Mesenchymal stem cell (in vitro differentiated cells and primary cell): ENCODE results near the gene RBM5.
A peak's percentile ranks its signal among the peaks of the same experiment; 100 is the strongest.

ENCODE experiments used
- DNase-seq: peaks from one replicate; pipeline ENCODE4 v3.0.0-alpha.2; 2013
- H2AFZ ChIP-seq: one replicate; pipeline ENCODE4 v1.6.1; 2013; ENCODE audit warnings: low read depth, mild to moderate bottlenecking, control low read depth, inconsistent platforms, low read length, moderate library complexity
- H2AK5ac ChIP-seq: 2 replicates; pipeline ENCODE4 v1.6.1; 2013; ENCODE audit warnings: low read length, moderate library complexity, mild to moderate bottlenecking, inconsistent platforms; ENCODE audit not compliant: severe bottlenecking
- H2BK120ac ChIP-seq: one replicate; pipeline ENCODE4 v1.6.1; 2013; ENCODE audit warnings: low read depth, mild to moderate bottlenecking, inconsistent platforms, low read length, moderate library complexity
- H2BK12ac ChIP-seq, 2 experiments: one replicate each; pipeline ENCODE4 v1.6.1; 2013; ENCODE audit warnings: inconsistent platforms in 2 of 2, low read length in 2 of 2, mild to moderate bottlenecking in 2 of 2, moderate library complexity in 2 of 2, control low read depth in 1 of 2
- H2BK15ac ChIP-seq: one replicate; pipeline ENCODE4 v1.6.1; 2013; ENCODE audit warnings: mild to moderate bottlenecking, low read depth, inconsistent platforms; ENCODE audit not compliant: poor library complexity, severe bottlenecking
- H2BK5ac ChIP-seq: 2 replicates; pipeline ENCODE4 v1.6.1; 2013; ENCODE audit warnings: low read depth, mild to moderate bottlenecking, low read length, control low read depth, inconsistent platforms; ENCODE audit not compliant: poor library complexity, severe bottlenecking
- H3K14ac ChIP-seq, 2 experiments: one replicate each; pipeline ENCODE4 v1.6.1; 2013; ENCODE audit warnings: inconsistent platforms in 2 of 2, low read length in 2 of 2, control low read depth in 1 of 2, mild to moderate bottlenecking in 1 of 2, moderate library complexity in 1 of 2
- H3K18ac ChIP-seq, 2 experiments: one replicate each; pipeline ENCODE4 v1.6.1; 2013; ENCODE audit warnings: inconsistent platforms in 2 of 2, low read length in 2 of 2, control low read depth in 1 of 2, low read depth in 1 of 2, mild to moderate bottlenecking in 1 of 2
- H3K23ac ChIP-seq, 2 experiments: one replicate each; pipeline ENCODE4 v1.6.1; 2013; ENCODE audit warnings: inconsistent platforms in 2 of 2, low read length in 2 of 2, mild to moderate bottlenecking in 2 of 2, moderate library complexity in 2 of 2, control low read depth in 1 of 2
- H3K27ac ChIP-seq: 2 replicates; pipeline ENCODE4 v1.5.1; 2013; ENCODE audit warnings: mild to moderate bottlenecking, moderate library complexity, low read length, control low read depth, inconsistent platforms; ENCODE audit not compliant: poor library complexity, severe bottlenecking
- H3K27me3 ChIP-seq, 2 experiments: 2 replicates each; pipeline versions ENCODE4 v1.6.1 to v1.7.0; 2013; ENCODE audit warnings: low read length in 2 of 2, mild to moderate bottlenecking in 2 of 2, moderate library complexity in 2 of 2, control low read depth in 1 of 2, inconsistent platforms in 1 of 2; ENCODE audit not compliant: control insufficient read depth in 1 of 2, insufficient read depth in 1 of 2
- H3K36me3 ChIP-seq, 2 experiments: 2 replicates each; pipeline versions ENCODE4 v1.6.1 to v1.7.0; 2013; ENCODE audit warnings: low read length in 2 of 2, control low read depth in 1 of 2, inconsistent platforms in 1 of 2, low read depth in 1 of 2, mild to moderate bottlenecking in 1 of 2; ENCODE audit not compliant: insufficient read depth in 2 of 2, control insufficient read depth in 1 of 2
- H3K4ac ChIP-seq, 2 experiments: one replicate each; pipeline ENCODE4 v1.6.1; 2013; ENCODE audit warnings: inconsistent platforms in 2 of 2, low read length in 2 of 2, mild to moderate bottlenecking in 2 of 2, moderate library complexity in 2 of 2, control low read depth in 1 of 2, low read depth in 1 of 2
- H3K4me1 ChIP-seq: 2 replicates; pipeline ENCODE4 v1.6.1; 2013; ENCODE audit warnings: low read depth, low read length, control low read depth; ENCODE audit not compliant: control insufficient read depth, insufficient read depth
- H3K4me2 ChIP-seq: 2 replicates; pipeline ENCODE4 v1.6.1; 2013; ENCODE audit warnings: low read length, mild to moderate bottlenecking, inconsistent platforms; ENCODE audit not compliant: poor library complexity, severe bottlenecking
- H3K4me3 ChIP-seq, 2 experiments: 2 replicates each; pipeline versions ENCODE4 v1.5.1 to v1.7.0; 2013; ENCODE audit warnings: low read length in 2 of 2, mild to moderate bottlenecking in 2 of 2, control low read depth in 1 of 2, low read depth in 1 of 2; ENCODE audit not compliant: insufficient read depth in 1 of 2
- H3K79me1 ChIP-seq: replicated peaks from 2 replicates; pipeline ENCODE4 v1.6.1; 2013; ENCODE audit warnings: mild to moderate bottlenecking, control low read depth, low read length, inconsistent platforms; ENCODE audit not compliant: poor library complexity, severe bottlenecking
- H3K9ac ChIP-seq: 2 replicates; pipeline ENCODE4 v1.7.0; 2013; ENCODE audit warnings: mild to moderate bottlenecking, low read length, moderate library complexity
- H3K9me3 ChIP-seq: 2 replicates; pipeline ENCODE4 v1.7.0; 2013; ENCODE audit warnings: mild to moderate bottlenecking, low read length; ENCODE audit not compliant: control insufficient read depth
- H4K8ac ChIP-seq: one replicate; pipeline ENCODE4 v1.6.1; 2013; ENCODE audit warnings: inconsistent platforms, mild to moderate bottlenecking, low read length, moderate library complexity
- H4K91ac ChIP-seq: one replicate; pipeline ENCODE4 v1.6.1; 2013; ENCODE audit warnings: mild to moderate bottlenecking, low read length, inconsistent platforms
- WGBS: methylation state at CpG from one replicate; pipeline ENCODE4 v1.1.7; 2013; ENCODE audit warnings: mixed read lengths; 5-methylcytosine and 5-hydroxymethylcytosine counted together

Gene RBM5

GRCh38 chr3:50160561-50160983 lies 71.9 kb downstream of the RBM5 start:
- no peak overlapping the region for H2BK12ac ChIP-seq
- H2BK5ac ChIP-seq = no peak overlapping the region
- H3K27me3 ChIP-seq = peaks cover 28 to 33% of the 10 kb centered on the region in 2 experiments
- no peak overlapping the region for H2BK15ac ChIP-seq
- no peak overlapping the region for H3K27ac ChIP-seq
- no peak overlapping the region for H4K8ac ChIP-seq
- H3K4me1 ChIP-seq = peaks cover 54% of the 10 kb centered on the region
- peaks cover 0 to 33% of the 10 kb centered on the region in 2 experiments for H3K36me3 ChIP-seq
- H3K4ac ChIP-seq = no peak overlapping the region
- no peak overlapping the region for H2BK120ac ChIP-seq
- H4K91ac ChIP-seq = no peak overlapping the region
- no peaks in the 10 kb centered on the region for H3K9me3 ChIP-seq
- no peak overlapping the region for H3K9ac ChIP-seq
- H3K23ac ChIP-seq = no peak overlapping the region
- H3K4me2 ChIP-seq = no peak overlapping the region
- H3K18ac ChIP-seq = no peak overlapping the region
- no peak for DNase-seq
- H2AFZ ChIP-seq = no peak overlapping the region
- peak overlapping the region; percentile 19 for H2AK5ac ChIP-seq
- no peak overlapping the region for H3K14ac ChIP-seq
- 68% methylated on average over 4 of the region's 7 CpGs for WGBS
- no peak overlapping the region for H3K4me3 ChIP-seq
- H3K79me1 ChIP-seq = peaks cover 3% of the 10 kb centered on the region

GRCh38 chr3:50161320-50161719 lies 72.6 kb downstream of the RBM5 start:
- Histone ChIP-seq H3K4me3 (no peak overlapping the region), H4K8ac (no peak overlapping the region), H3K79me1 (peaks cover under 1% of the 10 kb centered on the region), H2BK12ac (no peak overlapping the region), H3K18ac (no peak overlapping the region), H3K4me2 (no peak overlapping the region), H3K4me1 (peaks cover 55% of the 10 kb centered on the region), H2BK15ac (no peak overlapping the region), H2AK5ac (no peak overlapping the region), H3K4ac (no peak overlapping the region), H3K27ac (no peak overlapping the region), H3K36me3 (peaks cover 0 to 33% of the 10 kb centered on the region in 2 experiments), H3K23ac (no peak overlapping the region), H2BK120ac (no peak overlapping the region), H3K9me3 (no peaks in the 10 kb centered on the region), H4K91ac (no peak overlapping the region), H2BK5ac (no peak overlapping the region), H2AFZ (no peak overlapping the region), H3K27me3 (peaks cover 20 to 25% of the 10 kb centered on the region in 2 experiments), H3K14ac (no peak overlapping the region), H3K9ac (no peak overlapping the region)
- WGBS = 87% methylated on average over 13 of the region's 13 CpGs
- no peak for DNase-seq

GRCh38 chr3:50162034-50162883 lies 73.5 kb downstream of the RBM5 start:
- H3K4ac ChIP-seq = no peak overlapping the region
- no peak overlapping the region for H3K9ac ChIP-seq
- H2BK120ac ChIP-seq = no peak overlapping the region
- H3K9me3 ChIP-seq = no peaks in the 10 kb centered on the region
- no peak overlapping the region for H3K14ac ChIP-seq
- no peaks in the 10 kb centered on the region for H3K79me1 ChIP-seq
- peak overlapping the region; percentile 1 for H2BK15ac ChIP-seq
- peak overlapping the region; percentile 51 for H2AK5ac ChIP-seq
- no peak overlapping the region for H2BK5ac ChIP-seq
- H3K27ac ChIP-seq = no peak overlapping the region
- H3K18ac ChIP-seq = no peak overlapping the region
- no peak overlapping the region for H3K23ac ChIP-seq
- H4K8ac ChIP-seq = no peak overlapping the region
- DNase-seq = no peak
- no peak overlapping the region for H2AFZ ChIP-seq
- no peak overlapping the region for H2BK12ac ChIP-seq
- H3K4me2 ChIP-seq = no peak overlapping the region
- H3K4me1 ChIP-seq = peaks cover 53% of the 10 kb centered on the region
- peaks cover 14 to 16% of the 10 kb centered on the region in 2 experiments for H3K27me3 ChIP-seq
- WGBS = 71% methylated on average over 5 of the region's 5 CpGs
- no peak overlapping the region for H4K91ac ChIP-seq
- no peak overlapping the region for H3K4me3 ChIP-seq
- H3K36me3 ChIP-seq = peaks cover 0 to 33% of the 10 kb centered on the region in 2 experiments

GRCh38 chr3:50163572-50164455 lies 75.1 kb downstream of the RBM5 start:
- no peak for DNase-seq
- no peak overlapping the region for H3K4ac ChIP-seq
- H3K79me1 ChIP-seq = no peaks in the 10 kb centered on the region
- no peak overlapping the region for H2BK120ac ChIP-seq
- H3K9me3 ChIP-seq = no peaks in the 10 kb centered on the region
- no peak overlapping the region for H3K18ac ChIP-seq
- peak overlapping the region in 1 of 2 experiments; percentile 48 for H3K4me3 ChIP-seq
- peak overlapping the region; percentile 33 for H2AK5ac ChIP-seq
- no peak overlapping the region for H3K23ac ChIP-seq
- H3K27ac ChIP-seq = no peak overlapping the region
- H3K14ac ChIP-seq = no peak overlapping the region
- H3K4me1 ChIP-seq = peaks cover 55% of the 10 kb centered on the region
- WGBS = 88% methylated on average over 8 of the region's 8 CpGs
- H4K8ac ChIP-seq = no peak overlapping the region
- no peak overlapping the region for H2AFZ ChIP-seq
- H2BK12ac ChIP-seq = no peak overlapping the region
- H3K27me3 ChIP-seq = peaks cover 7 to 11% of the 10 kb centered on the region in 2 experiments
- no peak overlapping the region for H2BK15ac ChIP-seq
- H3K4me2 ChIP-seq = no peak overlapping the region
- H4K91ac ChIP-seq = no peak overlapping the region
- no peak overlapping the region for H2BK5ac ChIP-seq
- peak overlapping the region; percentile 27 for H3K9ac ChIP-seq
- peaks cover 0 to 33% of the 10 kb centered on the region in 2 experiments for H3K36me3 ChIP-seq
